G401 (cell line): Measurements from ENCODE around the gene SRRM2. TPM values are rescaled to one million over a fixed set of nuclear protein-coding genes. Genes with fewer than 3 reads are reported as not detected.
A peak's percentile ranks its signal among the peaks of the same experiment; 100 is the strongest.

ENCODE experiments used
- DNase-seq: peaks from one replicate; pipeline ENCODE4 v3.0.0-alpha.2; 2015; ENCODE audit warnings: low spot score
- in situ Hi-C: cut with HindIII; loops from 2 replicates; pipeline ENCODE4 v1.10.0; 2016; ENCODE audit warnings: low sequenced_read_pairs, mixed read lengths
- total RNA-seq: library from RNA; depleted of rRNA; stranded (reverse); fragments of >200 nt; shearing (Covaris generic); gene quantifications from 2 replicates; pipeline ENCODE4 v1.2.3, GENCODE V29; 2014

The SRRM2 gene
- total RNA-seq, 1 experiment from 2014 or later = 44.7 TPM

DNA sequence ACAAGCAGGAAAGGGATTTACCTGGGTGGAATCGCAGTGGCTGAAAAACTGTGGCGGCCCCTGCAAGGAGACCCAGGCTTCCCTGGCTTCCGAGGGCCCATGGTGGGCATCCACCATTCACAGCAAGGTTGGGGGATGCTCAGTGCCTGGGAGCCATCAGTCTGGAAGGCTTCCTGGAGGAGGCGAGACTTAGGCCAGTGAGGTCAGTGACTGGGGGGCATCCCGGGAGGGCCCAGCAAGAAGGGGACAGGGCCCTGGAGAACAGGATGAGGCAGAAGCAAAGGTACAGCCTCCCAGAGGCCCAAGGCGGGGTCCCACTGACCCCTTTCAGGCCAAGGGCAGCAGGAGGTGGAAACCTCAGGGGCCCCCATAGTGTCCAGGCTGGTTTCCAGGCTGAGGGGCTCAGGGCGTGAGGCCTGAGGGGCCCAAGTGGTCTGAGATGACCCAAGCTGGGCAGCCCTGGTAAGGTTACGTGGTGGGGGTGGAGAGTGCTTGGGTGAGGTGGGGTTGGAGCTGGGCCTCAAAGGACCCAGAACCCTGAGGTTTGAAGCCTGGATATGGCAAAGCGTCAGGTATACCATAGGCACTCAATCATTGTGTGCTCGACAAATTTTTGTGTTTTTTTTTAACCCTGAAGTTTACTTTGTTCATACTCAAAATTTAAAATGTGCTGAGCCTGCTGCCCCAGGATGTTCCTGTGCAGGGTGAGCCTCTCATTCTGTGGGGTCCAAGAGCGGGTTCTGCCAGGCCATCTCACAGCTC, 15.8 kb upstream of the SRRM2 start:
- in situ Hi-C loops = no loop called here
- no peak for DNase-seq

- no peak for DNase-seq
- in situ Hi-C loops = no loop called here
Observed at GRCh38 chr16:2737238-2737605, 15.2 kb upstream of the SRRM2 start.

DNA sequence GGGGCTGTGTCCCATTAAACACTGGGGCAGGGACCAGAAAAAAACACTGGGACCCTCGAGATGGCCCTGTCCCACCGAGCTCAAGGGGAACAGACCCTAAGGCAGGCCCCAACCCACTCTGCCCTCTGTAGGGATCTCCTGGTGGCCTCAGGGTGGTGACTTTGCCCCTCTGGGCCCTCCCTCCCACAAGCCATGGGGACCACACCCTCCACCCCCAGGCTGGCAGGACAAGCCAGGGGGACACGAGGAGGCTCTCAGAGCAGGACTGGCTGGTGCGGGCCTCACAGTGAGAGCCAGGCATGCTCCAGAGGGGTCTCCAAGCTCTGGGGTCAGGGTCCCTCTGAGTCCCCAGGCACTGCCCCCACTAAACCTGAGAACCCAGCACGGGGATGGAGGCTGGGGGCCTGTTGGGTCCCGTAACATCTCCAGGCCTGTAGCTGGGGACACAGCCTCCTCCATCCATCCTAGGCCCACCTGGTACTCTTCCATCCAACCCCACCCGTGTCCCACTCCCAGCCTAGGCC, 14.5 kb upstream of the SRRM2 start:
- no peak for DNase-seq
- in situ Hi-C loops = no loop called here

DNA sequence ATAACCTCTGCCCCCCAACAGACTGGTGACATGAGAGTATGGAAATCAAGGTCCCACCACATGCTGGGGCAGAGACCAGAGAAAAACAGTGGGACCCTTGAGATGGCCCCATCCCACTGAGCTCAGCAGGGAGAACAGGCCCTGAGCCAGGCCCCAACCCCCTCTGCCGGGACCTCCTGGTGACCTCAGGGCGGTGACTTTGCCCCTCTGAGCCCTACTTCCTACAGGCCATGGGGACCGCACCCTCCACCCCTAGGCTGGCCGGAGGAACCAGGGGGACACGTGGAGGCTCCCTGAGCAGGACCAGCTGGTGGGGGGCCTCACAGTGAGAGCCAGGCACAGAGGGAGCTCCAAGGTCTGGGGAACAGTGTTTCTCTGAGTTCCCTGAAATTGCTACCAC, 13.8 kb upstream of the SRRM2 start:
- in situ Hi-C loops = no loop called here
- DNase-seq = no peak

DNA sequence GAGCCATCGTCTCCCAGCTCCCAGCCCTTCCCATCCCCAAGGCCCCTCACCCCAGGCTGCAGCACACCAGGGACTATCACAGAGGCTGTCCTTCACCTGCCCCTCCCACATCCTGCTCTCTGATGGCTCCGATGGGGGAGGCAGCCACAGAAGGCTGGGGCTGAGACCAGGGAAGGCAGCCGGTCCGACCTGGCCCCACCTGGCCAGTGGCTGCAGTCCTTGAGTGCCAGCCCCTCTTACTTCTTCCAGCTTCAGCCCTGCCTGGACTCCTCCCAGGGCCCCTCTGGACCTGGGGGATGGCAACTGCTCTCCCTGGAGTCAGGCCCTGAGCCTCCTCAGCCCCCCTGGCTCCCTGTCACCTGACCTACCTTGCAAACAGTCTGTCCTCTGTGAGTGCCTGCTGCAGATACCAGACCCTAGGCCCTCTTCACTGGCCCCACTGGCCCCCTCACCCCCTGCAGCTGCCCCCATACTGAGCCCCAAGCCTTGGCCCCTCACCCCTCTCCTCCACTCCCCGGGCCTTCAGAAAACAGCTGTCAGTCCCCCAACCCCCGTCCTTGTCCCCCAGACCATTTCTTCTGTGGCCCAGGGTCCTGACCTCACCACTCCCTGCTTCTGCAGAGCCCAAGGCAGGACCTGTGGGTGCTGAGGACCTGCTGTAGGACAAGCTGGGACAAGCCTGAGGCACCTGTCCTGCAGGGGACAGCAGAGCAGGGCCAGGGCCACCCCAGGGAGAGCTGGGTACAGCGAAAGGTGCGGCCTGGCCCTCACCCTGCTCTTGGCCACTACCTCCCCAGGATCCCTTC, 12.6 kb upstream of the SRRM2 start:
- in situ Hi-C loops = no loop called here
- DNase-seq = no peak

- in situ Hi-C loops = no loop called here
- DNase-seq = no peak
Observed at GRCh38 chr16:2740476-2740875, 12.0 kb upstream of the SRRM2 start.

GRCh38 chr16:2741168-2741567, 11.3 kb upstream of the SRRM2 start:
- in situ Hi-C loops = no loop called here
- DNase-seq = no peak

DNA sequence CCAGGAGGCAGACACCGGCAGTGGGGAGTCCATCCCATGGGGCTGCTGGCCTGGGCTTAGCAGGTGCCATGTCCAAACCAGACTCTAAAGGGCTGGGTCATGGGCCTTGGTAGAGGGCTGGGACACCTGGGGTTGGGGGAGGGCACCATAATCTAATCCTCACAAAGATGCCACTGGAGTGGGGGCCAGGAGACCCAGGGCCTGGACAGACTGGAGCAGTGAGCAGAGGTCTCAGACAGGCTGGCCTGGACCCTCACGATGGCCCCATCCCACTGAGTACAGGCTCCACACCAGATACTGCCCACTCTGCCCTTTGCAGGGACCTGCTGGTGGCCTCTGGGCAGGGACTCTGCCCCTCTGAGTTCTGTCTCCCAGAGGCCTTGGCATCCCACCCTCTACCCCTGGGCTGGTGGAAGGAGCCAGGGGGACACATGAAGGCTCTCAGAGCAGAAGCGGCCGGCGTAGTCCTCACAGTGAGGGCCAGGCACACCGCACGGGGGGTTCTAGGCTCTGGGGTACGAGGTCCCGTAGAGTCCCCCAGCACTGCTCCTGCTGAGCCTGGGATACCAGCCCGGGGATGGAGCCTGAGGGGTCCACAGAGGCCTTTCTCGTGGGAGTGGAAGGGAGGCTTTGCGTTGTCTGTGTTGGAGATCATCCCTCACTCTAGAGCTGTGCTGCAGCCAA, 10.0 kb upstream of the SRRM2 start:
- in situ Hi-C loops = no loop called here
- no peak for DNase-seq

- in situ Hi-C loops = no loop called here
- DNase-seq = no peak
Observed at GRCh38 chr16:2743007-2743810, 9.2 kb upstream of the SRRM2 start.

DNA sequence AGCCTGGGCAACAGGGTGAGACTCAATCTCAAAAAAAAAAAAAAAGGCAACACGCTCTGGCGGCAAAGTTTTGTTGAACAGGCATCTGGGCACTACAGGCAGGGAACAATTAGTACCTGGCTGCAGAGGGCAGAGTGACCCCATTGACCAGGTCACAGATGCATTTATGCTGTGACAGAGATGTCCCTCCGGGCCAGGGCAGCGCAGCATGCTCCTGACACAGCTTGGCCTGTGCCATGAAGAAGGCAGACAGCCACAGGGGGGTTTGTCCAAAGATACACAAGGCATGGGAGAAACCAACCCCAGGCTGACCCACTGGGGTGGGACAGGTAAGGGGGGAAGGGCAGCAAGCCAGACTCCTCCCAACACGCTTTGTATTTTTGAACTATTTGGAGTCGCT, 7.7 kb upstream of the SRRM2 start:
- DNase-seq = no peak
- in situ Hi-C loops = no loop called here

- no peak for DNase-seq
- in situ Hi-C loops = no loop called here
Observed at GRCh38 chr16:2745116-2745890, 7.1 kb upstream of the SRRM2 start.

DNA sequence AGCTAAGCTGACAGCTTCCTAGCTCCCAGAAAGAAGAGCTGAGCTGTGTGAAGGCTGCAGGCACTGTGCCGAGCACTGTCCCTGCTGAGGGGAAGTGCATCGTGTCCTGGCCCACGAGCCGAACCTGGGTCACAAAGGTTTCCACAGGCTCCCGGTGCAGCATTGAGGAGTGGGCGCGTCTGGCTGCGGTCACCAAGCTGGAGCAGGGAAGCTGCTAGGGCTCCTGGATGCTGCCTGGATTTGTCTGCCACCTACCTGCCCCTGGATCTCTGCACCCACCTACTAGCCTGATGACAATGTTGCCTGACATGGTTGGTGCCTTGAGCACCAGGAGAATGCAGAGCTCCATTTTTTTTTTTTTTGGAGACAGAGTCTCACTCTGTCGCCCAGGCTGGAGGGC, 6.5 kb upstream of the SRRM2 start:
- no peak for DNase-seq
- in situ Hi-C loops = no loop called here

DNA sequence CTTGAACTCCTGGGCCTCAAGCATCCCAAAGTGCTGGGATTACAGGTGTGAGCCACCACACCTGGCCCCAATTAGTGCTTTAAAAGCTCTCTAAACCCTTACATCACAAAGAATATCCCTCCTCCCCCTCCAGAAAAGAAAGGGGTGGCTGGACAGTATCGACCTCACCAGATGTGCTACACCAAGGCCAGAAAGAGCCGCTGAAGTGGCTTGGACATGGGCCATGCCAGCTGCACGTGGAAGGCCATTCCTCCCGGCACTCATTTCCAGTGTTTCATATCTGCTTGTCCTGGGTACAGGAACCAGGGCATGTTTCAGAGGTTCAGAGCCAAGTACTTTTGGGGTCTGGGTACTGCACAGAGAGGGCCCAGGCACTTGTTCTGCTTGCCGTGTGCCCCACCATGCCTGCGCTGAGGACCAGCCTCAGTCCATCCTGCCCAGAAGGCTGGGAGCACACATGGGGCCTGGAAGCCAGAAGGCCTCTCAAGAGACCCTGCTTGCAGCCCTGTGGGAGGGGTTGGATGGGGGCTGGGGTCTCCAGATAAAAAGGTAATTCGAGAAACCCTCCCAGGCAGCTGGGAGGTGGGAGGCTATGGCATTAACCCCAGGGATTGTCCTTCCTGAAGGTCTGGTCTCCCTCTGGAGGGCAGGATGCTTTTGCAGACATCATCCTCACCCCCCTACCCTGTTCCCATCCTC, 3.5 kb upstream of the SRRM2 start:
- in situ Hi-C loops = no loop called here
- DNase-seq = no peak

DNA sequence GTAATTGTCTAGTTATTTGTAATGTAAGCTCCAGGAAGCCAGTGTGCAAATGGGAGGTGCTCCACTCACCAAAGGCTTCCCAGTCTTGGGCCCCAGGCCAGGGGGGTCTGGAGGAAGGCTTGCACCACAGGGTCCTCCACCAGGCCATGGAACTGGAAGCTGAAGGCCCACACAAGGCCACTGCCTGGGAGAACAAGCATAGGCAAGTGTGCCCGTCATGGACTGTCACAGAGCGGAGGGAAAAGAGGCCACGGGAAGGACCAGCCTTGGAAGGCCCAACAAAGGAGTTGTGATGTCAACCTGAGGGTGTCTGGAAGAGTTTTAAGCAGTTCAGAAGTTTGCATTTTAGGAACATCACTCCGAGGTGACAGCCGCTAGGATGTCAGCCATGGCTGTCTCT, 3.0 kb upstream of the SRRM2 start:
- in situ Hi-C loops = no loop called here

DNA sequence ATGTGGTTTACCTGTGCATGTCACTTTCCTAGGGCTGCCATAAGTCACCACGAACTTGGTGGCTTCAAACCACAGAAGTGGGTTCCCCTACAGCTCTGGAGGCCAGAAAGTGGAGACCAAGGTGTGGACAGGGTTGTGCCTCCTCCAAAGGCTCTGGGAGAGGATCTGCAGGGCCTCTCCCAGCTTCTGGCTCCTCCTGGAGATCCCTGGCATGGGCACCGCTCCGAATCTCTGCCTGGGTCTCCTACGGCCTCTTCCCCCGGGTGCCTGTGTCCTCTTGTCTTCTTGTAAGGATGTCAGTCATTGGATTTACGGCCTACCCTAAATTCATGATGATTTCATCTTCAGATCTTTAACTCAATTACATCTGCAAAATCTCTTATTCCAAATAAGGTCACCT, 2.5 kb upstream of the SRRM2 start:
- in situ Hi-C loops = no loop called here
- no peak for DNase-seq

More for the DNA sequence above, 3.0 kb upstream of the SRRM2 start:
- DNase-seq = no peak

DNA sequence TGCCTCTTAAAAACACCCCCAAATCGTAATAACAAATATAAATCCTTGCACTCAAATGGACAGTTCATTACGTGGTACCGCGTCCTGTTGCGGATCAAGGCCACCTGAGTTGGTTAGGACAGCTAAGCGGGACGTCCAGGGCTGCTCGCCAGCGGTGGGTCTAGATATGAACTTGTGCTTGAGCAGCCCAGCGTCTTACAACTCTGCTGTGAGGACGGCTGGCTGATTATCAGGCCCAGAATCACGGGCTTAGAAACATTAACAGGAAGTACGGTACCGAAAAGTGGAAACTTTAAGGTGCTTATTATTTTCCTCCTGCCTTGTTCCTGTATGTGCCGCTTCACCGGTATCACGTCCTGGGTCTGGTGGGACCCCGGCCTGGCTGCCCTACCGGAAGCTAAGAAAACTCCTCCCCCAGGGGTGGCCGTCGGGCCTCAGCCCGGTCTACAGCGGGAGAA, 832 bp upstream of the SRRM2 start:
- peak; percentile 27 for DNase-seq
- in situ Hi-C loops = no loop called here

DNA sequence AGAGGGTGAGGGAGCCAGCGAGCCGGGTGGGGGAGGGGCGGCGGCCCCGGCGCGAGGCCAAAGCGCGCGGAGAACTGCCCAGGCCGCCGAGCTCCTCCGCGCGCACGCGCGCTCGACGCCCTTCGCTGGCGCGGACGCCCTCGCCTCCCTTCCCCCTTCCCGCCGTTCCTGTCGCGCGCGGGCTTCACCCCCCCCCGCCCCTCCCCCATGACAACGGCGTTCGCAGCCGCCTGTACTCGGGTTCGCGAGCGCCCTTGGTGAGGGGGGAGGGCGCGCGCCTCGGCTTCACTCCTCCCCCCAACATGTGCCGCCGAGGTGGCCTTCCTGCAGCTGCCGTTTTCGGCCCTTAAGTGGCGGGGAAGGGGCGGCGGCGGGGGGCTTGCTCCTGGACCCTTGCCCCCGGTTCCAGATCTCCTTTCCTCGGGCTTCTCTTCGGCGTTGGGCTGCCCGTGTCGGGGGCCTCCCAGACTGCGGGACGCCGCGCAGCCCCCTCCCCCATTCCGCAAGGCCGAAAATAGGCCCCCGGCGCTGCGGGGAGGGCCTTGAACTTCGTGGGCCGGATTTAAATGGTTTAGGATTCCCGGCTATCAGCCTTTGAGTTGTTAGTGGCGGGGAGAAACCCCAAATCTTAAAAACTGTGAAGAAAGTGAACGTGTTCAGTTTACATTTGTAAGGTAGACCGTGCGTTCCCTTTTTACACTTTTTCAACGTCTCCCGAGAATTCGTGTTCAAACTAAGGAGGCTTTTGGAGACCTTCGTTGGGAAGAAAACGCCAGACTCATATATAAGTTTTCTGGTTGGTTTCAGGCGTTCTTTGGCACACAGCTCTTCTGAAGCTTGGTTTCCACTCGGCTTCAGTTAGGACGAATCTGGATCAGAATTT, 653 bp downstream of the SRRM2 start:
- in situ Hi-C loops = no loop called here
- no peak for DNase-seq
